Kidney capillary endothelial cell (primary cell): ENCODE data around the gene CLEC16A.

Experiments
- DNase-seq: peaks from one replicate; pipeline ENCODE4 v3.0.0-alpha.2; 2018; ENCODE audit warnings: low spot score

The CLEC16A gene

DNA sequence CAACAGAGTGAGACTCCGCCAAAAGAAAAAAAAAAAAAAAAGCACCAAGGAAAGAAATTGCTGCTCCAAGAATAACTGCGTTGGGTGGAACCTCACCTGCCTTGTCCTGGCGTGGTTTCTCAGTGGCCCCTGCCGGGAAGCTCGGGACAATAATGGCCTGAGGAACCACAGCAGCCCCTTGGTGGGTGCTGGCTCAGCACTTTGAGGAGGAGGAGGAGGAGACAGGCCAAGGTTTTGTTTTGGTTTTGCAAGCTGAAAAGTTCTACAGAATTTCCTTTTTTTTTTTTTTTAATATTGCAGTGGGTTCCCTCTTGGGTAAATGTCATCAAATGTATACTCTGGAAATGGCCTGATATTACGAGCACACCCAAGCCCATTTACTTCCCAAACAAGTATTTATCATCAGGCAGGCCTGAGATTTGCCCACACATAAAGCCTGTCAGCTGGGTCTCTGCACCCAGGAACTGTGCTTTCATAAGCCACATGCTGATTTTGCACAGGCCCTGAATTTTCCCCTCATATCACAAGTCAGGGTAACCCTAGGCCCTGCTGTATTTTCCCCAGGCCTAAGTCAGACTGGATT, 233.3 kb downstream of the CLEC16A start:
- DNase-seq, result no peak

DNA sequence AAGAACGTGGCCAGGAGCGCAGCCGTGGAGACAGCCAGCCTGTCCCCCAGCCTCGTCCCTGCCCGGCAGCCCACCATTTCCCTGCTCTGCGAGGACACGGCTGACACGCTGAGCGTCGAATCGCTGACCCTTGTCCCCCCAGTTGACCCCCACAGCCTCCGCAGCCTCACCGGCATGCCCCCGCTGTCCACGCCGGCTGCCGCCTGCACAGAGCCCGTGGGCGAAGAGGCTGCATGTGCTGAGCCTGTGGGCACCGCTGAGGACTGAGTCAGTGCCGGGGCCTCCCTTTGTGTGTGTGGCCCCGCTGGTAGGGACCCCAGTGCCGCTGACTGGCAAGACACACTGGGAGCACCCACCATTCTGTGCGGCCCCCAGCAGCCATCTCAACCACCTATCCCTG, 234.1 kb downstream of the CLEC16A start:
- DNase-seq, result no peak

DNA sequence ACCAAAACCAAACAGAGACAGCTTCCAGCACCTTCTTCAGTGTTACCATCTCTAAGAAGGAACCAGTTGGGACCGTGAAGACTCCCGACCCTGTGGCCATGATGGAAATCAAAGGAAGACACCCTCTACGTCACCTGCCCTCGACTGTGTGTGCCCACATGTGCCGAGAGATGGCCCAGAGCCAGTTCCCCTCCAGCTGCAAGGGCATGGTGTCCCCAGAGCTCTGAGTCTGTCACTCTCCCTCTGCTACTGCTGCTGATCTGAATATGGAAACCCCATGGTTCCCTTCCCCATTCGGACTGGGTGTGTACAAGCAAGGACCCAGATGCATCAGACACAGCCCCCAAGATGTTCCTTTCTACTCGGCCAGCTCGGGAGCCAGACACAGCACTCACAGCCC, 235.2 kb downstream of the CLEC16A start:
- DNase-seq, result no peak

DNA sequence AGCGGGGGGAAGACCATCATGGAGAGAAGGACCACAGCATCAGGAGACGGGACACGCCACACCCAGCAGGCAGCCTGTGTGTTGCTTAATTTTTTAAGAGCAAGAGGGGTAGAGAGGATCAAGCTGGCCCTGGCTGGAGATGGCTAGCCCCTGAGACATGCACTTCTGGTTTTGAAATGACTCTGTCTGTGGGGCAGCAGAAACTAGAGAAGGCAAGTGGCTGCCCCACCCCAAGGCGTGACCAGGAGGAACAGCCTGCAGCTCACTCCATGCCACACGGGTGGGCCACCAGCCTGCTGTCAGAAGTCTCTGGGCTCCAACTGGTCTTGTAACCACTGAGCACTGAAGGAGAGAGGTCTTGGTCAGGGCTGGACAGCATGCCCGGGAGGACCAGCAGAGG, 236.1 kb downstream of the CLEC16A start:
- DNase-seq, result no peak

DNA sequence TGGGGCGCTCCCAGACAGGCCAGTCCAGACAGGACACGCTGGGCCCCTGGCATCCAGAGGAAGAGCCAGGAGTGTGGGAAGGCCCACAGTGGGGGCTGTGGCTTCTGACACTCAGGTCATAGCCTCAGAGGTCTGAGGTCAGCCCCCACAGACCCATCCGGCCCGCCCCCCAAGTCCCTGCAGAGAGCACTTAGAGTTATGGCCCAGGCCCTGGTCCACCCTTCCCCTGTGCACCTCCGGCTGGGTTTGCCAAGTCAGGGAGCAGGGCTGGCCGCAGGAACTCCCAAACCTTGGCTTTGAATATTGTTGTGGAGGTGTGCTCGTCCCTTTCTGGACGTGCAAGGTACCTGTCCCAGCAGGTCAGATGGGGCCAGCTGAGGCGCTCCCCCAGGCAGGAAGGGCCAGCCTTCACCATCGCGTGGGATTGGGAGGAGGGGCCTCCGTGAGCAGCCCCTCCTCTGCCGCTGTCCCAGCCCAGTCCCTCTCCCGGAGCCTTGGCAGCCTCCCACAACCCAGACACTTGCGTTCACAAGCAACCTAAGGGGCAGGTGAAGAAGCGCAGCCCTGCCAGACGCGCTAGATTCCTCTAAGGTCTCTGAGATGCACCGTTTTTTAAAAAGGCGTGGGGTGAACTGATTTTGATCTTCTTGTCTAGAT, 237.0 kb downstream of the CLEC16A start:
- no peak for DNase-seq

DNA sequence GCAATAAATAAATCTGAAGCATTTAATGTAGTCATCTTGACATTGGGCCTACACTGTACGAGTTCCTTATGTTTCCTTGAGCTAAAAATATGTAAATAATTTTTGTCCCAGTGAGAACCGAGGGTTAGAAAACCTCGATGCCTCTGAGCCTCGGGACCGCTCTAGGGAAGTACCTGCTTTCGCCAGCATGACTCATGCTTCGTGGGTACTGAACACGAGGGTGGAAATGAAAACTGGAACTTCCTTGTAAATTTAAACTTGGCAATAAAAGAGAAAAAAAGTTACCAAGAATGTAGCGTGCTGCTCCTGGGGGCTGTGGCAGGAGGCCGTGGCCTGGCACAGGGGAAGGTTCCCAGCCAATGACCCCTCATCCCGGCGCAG, 237.5 kb downstream of the CLEC16A start:
- DNase-seq, result no peak

DNA sequence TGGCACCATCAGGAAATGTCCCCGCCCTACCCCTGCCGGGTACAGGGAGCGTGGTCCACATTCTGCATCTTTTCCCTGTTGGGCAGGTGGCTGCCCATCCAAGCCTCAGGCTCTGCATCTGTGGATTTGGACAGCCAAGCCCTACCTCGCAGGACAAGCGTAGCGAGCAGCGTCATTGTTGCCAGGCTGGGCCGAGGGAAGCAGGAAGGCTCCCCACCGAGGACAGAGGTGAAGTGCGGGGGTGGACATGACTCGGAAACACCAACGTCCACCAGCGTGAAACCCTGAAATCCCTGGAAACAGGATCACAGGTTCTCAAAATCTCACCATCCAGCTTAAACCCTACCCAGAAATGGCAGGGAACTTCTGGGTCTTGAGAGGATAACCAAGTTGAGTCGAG, 238.0 kb downstream of the CLEC16A start:
- no peak for DNase-seq

DNA sequence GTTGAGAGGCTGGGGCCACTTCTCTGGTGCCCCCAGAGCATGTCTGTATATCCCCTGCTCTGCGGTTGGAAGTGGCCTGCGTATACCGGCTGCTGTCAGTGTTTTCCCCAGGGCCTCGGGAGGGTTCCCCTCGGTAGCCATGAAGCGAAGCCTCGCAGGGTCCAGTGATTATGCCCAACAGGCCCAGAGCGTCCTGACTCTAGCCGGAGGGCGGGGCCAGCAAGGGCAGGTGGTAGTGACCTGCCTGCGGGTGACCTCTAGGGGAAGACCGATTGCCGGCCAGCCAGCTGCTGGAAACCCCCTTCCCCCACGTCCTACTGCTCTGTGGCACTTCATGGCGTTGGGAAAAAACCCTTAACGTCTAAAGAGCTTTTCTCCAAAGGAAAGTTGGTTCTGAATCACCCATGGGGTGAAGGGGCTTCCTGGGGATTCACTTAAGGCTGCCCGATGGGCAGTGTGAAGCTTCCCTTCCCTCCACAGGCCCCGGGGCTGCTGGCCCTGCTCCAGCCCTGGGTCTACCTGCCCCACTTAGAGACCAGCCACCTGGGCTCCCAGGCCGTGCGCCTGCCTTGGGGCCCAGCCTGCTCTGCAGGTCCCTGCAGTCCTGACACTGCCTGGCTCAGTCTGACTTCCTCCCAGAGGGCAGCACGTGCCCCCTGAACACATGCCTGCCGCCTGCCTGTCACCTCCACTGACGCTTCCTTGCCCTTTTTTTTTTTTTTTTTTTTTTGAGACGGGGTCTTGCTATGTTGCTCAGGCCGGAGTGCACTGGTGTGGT, 238.9 kb downstream of the CLEC16A start:
- DNase-seq, result no peak

DNA sequence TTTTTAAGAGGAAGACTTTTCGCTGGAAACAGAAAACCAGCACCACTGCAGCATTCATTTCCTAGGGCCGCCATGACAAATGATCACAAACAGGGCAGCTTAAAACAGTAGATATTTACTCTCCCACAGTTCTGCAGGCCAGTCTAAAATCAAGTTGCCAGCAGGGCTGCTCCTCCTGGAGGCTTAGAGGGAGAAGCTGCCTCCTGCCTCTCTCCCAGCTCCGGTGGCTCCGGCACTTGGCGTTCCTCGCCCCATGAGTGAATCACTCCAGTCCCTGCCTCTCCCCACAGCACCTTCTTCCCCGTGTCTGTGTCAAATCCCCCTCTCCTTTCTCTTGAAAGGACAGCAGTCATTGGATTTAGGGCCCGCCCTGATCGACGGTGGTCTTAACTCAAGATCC, 239.6 kb downstream of the CLEC16A start:
- DNase-seq, result no peak

DNA sequence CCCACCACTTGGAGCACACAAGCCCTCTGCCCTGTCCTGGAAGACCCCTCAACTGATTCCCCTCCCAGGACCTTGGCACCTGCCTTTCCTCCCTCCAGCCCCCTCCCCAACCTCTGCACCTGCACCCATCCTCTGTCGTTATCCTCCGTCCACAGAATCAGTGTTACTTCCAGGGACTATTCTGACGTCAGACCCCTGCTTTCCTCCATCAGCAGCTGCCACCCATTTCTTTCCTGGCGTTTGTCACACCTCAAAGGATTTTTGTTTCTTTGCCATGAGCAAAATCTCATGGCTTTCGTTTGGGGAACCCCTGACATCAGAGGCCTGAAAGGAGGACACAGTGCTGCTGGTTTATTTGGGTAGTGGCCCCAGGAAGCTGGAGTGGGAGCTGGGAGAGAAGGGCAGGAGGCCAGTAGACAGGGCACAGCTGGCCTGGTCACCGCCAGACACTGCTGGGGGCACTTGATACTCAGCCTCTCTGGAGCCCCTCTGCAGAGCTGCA, 243.2 kb downstream of the CLEC16A start:
- DNase-seq, result no peak

DNA sequence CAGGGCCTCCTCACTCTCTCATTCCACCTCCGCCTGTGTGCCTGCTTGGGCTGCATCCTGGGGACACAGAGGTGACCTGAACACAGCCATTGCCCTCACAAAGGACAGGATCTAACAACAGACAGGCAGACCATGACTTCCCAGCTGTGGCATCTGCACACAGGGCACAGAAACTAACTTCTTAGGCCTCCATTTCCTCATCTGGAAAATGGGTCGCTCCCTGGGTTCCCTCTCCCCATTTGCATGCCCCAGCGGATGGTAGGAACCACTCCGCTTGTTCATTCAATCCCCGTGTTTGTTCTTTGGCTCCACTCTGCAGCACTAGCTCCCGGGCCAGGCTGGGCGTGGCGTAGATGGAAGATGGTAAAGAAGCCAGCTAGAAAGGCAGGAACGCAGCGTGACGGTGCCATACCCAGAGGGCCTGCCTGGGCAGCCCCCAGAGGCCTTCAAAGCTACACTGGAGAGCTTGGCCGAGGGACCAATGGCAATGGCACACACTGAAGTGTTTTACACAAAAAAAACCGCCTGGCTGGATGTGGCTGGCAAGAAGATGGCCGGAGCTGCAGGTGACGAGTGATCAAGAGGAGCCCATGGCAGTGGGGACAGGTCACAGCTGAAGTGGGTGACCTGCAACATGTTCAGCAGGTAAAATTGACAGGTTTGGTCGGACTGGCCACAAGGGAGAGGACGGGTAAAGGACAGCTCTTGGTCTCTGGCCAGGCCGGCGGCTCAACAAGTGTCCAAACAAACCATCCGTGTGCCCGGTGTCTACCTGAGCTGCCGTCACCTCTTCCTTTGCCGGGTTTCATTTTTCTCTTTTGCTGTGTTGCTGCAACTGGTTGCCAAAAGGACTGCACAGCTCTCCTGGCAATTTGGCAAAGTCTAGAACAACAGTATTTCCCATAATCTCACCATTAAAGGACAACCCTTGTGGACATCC, 244.7 kb downstream of the CLEC16A start:
- no peak for DNase-seq

DNA sequence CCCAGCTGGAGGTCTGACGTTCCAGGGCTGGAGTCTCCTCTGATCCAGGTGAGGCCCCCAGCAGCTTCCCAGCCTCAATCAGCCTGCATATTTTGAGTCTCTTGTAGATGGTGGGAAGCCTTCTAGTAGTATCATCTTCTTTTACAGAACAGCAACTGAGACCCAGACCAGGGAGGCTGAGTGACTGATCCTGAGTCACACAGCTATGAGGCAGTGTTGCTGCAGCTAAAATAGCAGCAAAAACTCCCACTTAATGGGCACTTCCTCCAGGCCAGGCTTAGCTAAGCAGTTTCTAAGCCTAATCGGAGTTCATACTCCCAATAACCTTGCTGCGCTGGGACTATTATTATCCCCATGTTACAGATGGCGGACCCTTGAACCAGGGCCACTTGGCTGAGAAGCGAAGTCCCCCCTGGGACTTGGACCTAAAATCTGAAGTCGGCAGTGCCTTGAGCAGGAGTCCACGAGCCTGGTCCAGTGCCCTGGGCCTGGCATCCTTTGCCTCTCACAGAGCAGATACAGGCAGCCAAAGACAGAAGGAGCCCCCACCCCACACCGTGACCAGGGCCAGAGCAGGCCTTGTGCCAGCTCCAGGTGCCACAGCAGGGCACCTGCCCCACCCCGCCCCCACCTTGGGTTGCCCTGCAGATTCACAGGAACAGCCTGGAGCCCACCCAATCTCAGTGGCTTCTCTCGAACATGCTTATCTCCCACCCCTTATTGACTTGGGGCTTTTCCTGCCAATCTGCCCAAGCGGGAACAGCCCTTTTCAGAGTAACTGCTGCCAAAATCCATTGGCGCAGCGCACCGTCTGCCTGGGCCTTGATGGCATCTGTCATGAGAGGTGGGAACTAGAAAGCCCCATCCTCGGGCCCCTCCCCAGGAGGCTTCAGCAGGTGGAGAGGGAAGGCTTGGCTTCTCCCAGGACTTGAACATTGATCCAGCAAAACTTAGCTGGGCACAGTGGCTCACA, 246.5 kb downstream of the CLEC16A start:
- DNase-seq, result peak; percentile 42

DNA sequence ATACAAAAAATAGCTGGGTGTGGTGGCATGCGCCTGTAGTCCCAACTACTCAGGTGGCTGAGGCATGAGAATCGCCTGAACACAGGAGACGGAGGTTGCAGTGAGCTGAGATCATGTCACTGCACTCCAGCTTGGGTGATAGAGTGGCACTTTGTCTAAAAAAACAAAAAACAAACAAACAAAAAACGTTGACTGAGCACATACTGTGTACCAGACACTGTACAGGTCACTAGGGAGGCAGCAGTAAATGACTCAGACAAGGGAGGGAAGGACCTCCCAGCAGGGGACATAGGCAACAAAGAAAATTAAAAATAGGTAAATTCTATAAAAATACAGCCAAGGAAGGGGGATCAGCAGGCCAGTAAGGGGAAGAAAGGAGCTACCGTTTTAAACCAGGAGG, 247.3 kb downstream of the CLEC16A start:
- DNase-seq, result no peak

DNA sequence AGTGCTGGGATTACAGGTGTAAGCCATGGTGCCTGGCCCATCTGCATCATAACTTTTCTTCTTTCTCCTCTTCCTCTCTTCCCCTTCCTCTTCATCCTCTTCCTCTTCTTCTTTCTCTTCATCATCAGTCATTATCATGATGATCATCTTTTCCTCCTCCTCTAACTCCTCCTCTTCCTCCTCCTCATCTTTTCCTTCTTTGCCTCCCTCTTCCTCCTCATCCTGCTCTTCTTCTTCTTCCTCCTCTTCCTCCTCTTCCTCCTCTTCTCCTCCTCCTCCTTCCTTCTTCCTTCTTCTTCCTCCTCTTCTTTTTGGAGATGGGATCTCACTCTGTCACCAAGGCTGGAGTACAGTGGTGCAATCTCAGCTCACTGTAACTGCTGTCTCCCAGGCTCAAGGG, 249.1 kb downstream of the CLEC16A start:
- DNase-seq, result no peak

DNA sequence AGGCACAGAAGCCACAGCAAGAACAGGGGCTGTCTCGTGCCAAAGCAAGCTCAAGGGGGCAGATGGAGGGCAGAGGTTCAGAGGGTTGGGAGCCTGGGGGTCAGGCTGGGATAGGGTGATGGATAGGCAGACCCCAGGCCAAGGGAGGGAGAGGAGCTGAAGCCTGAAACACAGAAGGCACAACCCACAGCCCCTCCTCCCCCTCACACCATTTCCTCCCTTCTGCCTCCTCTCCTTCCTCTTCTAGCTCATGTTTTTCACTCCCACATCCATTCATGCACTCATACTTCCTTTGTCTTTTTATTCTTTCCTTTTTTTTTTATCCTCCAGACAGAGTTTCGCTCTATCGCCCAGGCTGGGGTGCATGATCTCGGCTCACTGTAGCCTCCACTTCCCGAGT, 250.5 kb downstream of the CLEC16A start:
- DNase-seq, result no peak

DNA sequence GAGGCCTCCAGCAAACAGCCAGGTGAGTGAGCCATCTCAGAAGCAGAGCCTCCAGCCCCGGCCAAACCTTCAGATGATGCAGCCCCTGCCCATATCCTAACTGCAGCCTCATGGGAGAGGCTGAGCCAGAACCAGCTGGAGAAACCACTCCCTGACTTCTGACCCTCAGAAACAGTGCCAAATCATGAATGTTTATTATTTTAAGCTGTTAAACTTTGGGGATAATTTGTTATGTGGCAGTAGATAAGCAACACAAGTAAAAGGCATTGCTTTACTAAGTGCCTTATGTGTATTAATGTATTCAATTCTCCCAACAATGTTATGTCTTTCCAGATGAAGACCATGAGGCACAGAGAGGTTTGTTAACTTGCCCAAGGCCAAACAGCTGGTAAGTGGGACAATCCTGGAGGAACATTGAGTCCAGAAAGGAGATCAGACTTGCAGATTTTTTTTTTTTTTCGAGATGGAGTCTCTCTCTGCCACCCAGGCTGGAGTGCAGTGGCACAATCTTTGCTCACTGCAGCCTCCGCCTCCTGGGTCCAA, 252.0 kb downstream of the CLEC16A start:
- no peak for DNase-seq

DNA sequence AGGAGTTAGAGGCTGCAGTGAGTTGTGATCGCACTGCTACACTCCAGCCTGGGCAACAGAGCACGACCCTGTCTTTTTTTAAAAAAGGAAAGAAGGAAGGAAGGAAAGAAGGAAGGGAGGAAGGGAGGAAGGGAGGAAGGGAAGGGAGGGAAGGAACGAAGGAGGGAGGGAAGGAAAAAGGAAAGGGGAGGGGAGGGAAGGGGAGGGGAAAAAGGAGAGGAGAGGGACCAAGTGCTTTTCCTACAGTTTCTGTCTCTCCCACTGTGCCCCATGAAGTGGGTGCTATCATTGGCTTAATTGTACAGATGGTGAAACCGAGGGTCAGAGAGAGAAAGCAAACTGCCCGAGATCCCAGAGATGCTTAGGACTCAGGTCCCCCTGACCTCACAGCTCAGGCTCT, 254.0 kb downstream of the CLEC16A start:
- no peak for DNase-seq

DNA sequence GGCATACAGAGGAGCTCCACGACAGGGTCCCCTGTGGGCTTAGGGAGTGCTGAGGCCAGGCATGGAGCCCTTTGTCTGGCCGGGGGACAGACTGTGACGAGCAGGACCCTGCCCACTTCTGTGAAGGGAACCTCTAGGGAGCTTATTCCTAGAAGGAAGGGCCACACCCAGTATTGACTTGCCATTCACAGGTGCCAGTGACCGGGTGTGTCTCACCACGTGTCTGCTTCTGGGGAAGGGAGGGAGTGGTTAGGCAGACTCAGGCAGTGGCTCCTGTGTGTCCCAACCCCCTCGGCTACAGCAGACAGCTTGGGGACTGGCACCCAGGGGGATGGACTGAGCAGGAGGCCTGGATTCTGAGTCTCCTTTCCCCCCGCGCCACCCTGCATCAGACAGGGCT, 254.5 kb downstream of the CLEC16A start:
- DNase-seq, result no peak

DNA sequence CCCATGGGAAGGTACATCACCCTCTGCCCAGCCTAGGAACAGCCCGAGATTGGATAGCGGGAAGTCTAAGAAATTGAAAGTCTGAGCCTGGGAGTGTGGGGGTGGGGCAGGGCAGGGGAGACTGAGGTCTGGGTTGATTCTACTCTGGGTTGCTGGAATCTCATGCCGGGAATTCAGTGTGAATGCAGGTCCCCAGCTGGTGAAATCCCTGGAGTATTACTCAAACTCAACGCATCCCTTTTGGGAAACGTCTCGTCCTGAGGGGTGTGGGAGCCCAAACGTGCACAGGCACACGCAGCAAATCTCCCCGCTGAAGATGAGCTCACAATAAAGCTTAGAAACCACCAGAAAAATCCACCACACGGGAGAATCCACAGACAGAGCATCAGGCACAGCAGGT, 256.2 kb downstream of the CLEC16A start:
- DNase-seq, result no peak

DNA sequence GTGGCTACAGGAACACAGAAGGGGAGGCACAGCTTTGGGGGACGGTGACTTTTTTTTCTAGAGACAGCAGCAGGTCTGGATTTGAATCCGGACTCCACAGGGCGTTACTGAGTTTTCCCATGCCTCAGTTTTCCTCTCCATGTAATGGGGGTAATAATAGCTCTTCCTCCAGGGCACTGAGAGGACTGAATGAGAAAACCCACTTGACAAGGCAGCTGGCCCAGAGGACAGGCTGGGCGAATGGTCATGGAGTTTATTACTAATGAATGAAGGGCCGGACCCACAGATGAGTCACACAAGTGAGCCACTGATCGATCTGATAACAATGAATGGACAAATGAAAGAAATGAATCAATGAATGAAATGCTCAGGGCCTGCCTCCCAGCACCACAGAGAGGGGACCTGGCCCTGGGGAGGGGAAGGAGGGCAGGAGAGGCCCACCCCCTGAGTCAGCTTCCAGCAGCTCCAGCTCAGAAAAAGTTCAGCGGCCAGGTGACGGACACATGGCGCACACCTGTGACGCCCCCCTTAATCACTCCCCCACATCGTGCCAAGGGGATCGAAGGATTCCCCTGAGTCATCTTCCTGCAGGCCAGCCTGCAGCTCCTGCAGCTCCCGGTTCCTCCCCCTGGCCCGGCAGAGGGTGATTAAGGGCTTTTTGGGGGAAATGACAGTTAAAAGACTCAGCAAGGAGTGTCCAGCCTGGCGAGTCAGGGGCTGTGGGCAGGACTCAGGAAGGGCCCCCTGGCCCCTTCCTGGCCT, 257.3 kb downstream of the CLEC16A start:
- DNase-seq, result peak; percentile 93
